ENCODE results near the gene ANKRD53.

DNA sequence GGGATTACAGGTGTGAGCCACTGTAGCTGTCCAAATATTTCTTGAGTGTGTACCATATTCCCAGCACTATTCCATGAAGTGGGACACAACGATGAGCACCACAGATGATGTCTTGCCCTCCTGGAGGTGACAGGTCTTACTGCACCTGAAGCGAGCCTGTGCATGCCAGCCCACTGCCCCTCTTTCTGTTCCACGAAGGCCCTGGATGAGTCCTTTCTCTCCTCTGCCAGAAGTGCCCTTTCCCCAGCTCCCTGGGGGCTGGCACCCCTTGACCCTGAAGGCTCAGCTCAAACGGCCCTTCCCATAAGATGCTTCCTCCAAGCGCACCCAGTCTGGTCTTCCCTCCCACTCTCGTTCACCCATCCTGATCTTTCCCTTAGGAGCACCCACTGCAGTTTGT, 37.2 kb upstream of the ANKRD53 start:
- TF ChIP-seq CTCF (IDR thresholded peaks at IDR 0.05; ENCODE audit: low read depth, low read length), result no peak
- TF ChIP-seq EZH2phosphoT487 (IDR thresholded peaks at IDR 0.05; ENCODE audit: low read depth), result no peak
